Nephron (organoid): Measurements from ENCODE around the gene PLA2G6.
"Not testable (repeated sequence)": the region's sequence is repeated elsewhere in the genome, so short reads cannot be mapped to it uniquely, and the experiment has no call there.

ENCODE experiments used
- H3K27ac Mint-ChIP-seq, 3 experiments: 2 replicates each; pipeline ENCODE4 v1.8.0; 2020; ENCODE audit warnings: mixed read lengths in 3 of 3, mild to moderate bottlenecking in 2 of 3, moderate library complexity in 1 of 3
- H3K27me3 Mint-ChIP-seq: 2 replicates; pipeline ENCODE4 v1.8.0; 2021; ENCODE audit warnings: low read depth, mild to moderate bottlenecking, moderate library complexity, mixed read lengths
- H3K36me3 Mint-ChIP-seq: 2 replicates; pipeline ENCODE4 v1.8.0; 2020; ENCODE audit warnings: low read depth, mixed read lengths
- H3K4me1 Mint-ChIP-seq: 2 replicates; pipeline ENCODE4 v1.8.0; 2020; ENCODE audit warnings: mixed read lengths
- H3K4me3 Mint-ChIP-seq, 3 experiments: 2 replicates each; pipeline ENCODE4 v1.8.0; 2020; ENCODE audit warnings: mild to moderate bottlenecking in 3 of 3, mixed read lengths in 3 of 3, moderate library complexity in 2 of 3
- H3K9me3 Mint-ChIP-seq: 2 replicates; pipeline ENCODE4 v1.8.0; 2020; ENCODE audit warnings: mixed read lengths
- TF ChIP-seq, protein P1 (sequence below), 3 experiments: fragments of 200-600 bp; sonication (generic); IDR thresholded peaks; one replicate each; pipeline ENCODE4 v1.5.0; 2021; ENCODE audit warnings: antibody characterized with exemption in 3 of 3; ENCODE audit not compliant: unreplicated experiment in 3 of 3

Gene PLA2G6

DNA sequence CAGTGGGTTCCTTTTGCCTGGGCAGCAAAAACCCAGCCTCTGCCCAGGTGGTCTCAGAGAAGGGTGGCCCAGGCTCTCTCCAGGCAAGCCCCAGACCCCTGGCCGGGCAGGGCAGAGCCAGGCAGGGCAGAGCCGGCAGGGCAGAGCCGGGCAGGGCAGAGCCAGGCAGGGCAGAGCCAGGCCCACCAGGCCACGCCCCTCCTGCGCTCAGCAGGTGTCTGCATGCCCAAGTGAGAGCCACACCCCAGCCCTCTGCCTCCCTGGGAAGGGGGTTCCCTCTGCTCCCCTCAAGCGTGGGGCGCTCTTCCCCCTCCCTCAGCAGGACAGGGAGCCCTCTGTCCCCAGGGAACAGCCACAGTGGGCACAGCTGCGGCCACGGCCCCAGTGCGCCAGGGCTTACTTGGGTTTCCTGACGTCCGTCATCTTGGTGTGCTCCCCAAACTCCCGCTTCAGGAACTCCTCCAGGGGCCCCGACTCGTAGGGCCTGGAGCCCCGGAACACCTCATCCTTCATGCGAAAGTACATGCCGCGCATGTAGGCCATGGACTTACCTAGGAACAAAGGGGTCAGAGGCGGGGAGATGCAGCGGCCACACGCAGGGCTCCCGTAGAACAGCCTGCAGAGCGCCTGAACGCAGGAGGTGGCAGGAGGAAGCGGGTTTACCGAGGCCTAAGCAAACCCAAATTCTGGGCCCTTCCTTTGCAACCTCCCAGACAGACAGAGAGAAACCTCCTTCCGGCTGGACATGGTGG is 61.1 kb downstream of the PLA2G6 start:
- Mint-ChIP-seq H3K4me1 (no peaks in the 10 kb centered on the region), H3K27ac (no peak overlapping the region), H3K36me3 (no peaks in the 10 kb centered on the region), H3K4me3 (no peak overlapping the region), H3K9me3 (no peaks in the 10 kb centered on the region), H3K27me3 (peaks cover 7% of the 10 kb centered on the region)
- TF ChIP-seq, protein P1, sequence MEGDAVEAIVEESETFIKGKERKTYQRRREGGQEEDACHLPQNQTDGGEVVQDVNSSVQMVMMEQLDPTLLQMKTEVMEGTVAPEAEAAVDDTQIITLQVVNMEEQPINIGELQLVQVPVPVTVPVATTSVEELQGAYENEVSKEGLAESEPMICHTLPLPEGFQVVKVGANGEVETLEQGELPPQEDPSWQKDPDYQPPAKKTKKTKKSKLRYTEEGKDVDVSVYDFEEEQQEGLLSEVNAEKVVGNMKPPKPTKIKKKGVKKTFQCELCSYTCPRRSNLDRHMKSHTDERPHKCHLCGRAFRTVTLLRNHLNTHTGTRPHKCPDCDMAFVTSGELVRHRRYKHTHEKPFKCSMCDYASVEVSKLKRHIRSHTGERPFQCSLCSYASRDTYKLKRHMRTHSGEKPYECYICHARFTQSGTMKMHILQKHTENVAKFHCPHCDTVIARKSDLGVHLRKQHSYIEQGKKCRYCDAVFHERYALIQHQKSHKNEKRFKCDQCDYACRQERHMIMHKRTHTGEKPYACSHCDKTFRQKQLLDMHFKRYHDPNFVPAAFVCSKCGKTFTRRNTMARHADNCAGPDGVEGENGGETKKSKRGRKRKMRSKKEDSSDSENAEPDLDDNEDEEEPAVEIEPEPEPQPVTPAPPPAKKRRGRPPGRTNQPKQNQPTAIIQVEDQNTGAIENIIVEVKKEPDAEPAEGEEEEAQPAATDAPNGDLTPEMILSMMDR (IDR thresholded peaks at IDR 0.05; ENCODE audit: unreplicated experiment in 3 of 3) = no peak

- H3K4me1 Mint-ChIP-seq, H3K4me3 Mint-ChIP-seq, H3K27me3 Mint-ChIP-seq, H3K36me3 Mint-ChIP-seq, H3K27ac Mint-ChIP-seq, H3K9me3 Mint-ChIP-seq: not testable (repeated sequence)
Measured at GRCh38 chr22:38118747-38119146, 62.9 kb downstream of the PLA2G6 start.

DNA sequence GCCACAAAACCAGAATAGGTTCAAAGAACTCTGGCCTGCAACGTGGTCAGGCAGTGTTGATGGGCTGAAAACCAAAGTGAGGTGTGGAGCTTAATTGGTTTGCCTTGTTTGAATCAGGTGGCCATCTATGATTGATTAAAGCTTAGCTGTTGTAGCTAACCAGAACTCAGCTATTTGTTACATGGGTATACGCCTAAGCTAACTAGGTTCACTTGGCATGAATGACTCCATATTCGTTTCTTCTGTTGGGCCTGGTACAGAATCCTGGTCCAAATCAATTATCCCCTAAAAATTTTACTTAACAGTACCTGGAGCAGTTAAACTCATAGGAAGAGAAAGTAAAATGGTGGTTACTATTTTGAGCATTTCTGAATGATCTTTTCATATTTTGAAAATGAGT is 63.4 kb downstream of the PLA2G6 start:
- TF ChIP-seq, protein P1 (IDR thresholded peaks at IDR 0.05; ENCODE audit: unreplicated experiment in 3 of 3) = no peak
- no peak overlapping the region for H3K27ac Mint-ChIP-seq
- no peak overlapping the region for H3K4me3 Mint-ChIP-seq
- H3K9me3 Mint-ChIP-seq = no peaks in the 10 kb centered on the region
- no peaks in the 10 kb centered on the region for H3K36me3 Mint-ChIP-seq
- peaks cover 5% of the 10 kb centered on the region for H3K4me1 Mint-ChIP-seq
- H3K27me3 Mint-ChIP-seq = peaks cover 12% of the 10 kb centered on the region

GRCh38 chr22:38117556-38117955 is 64.1 kb downstream of the PLA2G6 start:
- not testable (repeated sequence) for H3K9me3 Mint-ChIP-seq, H3K4me3 Mint-ChIP-seq, H3K36me3 Mint-ChIP-seq, H3K4me1 Mint-ChIP-seq, H3K27ac Mint-ChIP-seq
- peaks cover 12% of the 10 kb centered on the region for H3K27me3 Mint-ChIP-seq

- TF ChIP-seq, protein P1 (IDR thresholded peaks at IDR 0.05; ENCODE audit: unreplicated experiment in 3 of 3) = no peak
- H3K4me3 Mint-ChIP-seq = no peak overlapping the region
- no peaks in the 10 kb centered on the region for H3K9me3 Mint-ChIP-seq
- peaks cover 5% of the 10 kb centered on the region for H3K4me1 Mint-ChIP-seq
- peaks cover 8% of the 10 kb centered on the region for H3K27me3 Mint-ChIP-seq
- no peaks in the 10 kb centered on the region for H3K36me3 Mint-ChIP-seq
- no peak overlapping the region for H3K27ac Mint-ChIP-seq
Measured at GRCh38 chr22:38115423-38116205, 66.0 kb downstream of the PLA2G6 start.

GRCh38 chr22:38114484-38115398 is 66.9 kb downstream of the PLA2G6 start:
- Mint-ChIP-seq H3K4me1 (peaks cover 5% of the 10 kb centered on the region), H3K27ac (peak overlapping the region; percentile 21 to 71 (median 28)), H3K9me3 (no peaks in the 10 kb centered on the region), H3K27me3 (peaks cover 8% of the 10 kb centered on the region), H3K36me3 (no peaks in the 10 kb centered on the region), H3K4me3 (no peak overlapping the region)
- TF ChIP-seq, protein P1 (IDR thresholded peaks at IDR 0.05; ENCODE audit: unreplicated experiment in 3 of 3) = peak; percentile 91 to 93 (median 91)
